Measurements from ENCODE around the gene HIRIP3.

Gene HIRIP3

GRCh38 chr16:29994600-29995323 is 655 bp downstream of the HIRIP3 start:
- TF ChIP-seq, protein P1, sequence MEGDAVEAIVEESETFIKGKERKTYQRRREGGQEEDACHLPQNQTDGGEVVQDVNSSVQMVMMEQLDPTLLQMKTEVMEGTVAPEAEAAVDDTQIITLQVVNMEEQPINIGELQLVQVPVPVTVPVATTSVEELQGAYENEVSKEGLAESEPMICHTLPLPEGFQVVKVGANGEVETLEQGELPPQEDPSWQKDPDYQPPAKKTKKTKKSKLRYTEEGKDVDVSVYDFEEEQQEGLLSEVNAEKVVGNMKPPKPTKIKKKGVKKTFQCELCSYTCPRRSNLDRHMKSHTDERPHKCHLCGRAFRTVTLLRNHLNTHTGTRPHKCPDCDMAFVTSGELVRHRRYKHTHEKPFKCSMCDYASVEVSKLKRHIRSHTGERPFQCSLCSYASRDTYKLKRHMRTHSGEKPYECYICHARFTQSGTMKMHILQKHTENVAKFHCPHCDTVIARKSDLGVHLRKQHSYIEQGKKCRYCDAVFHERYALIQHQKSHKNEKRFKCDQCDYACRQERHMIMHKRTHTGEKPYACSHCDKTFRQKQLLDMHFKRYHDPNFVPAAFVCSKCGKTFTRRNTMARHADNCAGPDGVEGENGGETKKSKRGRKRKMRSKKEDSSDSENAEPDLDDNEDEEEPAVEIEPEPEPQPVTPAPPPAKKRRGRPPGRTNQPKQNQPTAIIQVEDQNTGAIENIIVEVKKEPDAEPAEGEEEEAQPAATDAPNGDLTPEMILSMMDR (conservative IDR thresholded peaks at IDR 0.05; ENCODE audit: low read depth, low read length), result no peak
- peak; percentile 42 for DNase-seq (ENCODE audit: low read depth)

DNA sequence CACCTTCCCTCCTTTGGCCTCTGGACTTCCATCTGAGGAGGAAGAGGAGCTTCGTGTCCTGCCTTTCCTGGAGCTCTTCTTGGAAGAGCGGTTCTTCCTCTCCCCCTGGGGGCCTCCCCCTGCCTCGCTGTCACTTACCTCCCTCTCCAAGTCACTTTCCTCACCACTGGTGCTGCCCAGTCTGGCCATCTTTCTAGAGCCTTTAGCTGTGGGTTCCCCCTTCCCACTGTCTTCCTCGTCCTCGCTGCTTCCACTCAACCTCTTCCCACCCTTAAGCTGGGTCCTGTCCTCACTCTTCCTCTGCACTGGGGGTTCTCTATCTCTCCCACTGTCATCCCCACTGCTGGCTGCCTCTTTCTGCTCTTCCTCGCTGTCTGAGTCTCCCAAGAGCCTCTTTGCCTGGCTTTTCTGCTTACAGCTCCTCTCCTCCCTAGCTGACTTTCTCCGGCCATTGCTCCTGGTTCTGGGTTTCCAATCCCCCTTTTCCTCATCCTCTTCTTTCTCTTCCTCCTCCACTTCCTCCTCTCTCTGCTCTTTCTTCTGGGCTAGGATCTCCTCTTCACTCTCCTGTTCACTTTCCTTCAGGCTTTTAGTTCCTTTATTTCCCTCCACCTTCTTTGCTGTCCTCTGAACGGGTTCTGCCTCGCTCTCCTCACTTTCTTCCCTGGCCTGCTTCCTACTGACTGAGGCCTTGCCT is 1.4 kb downstream of the HIRIP3 start:
- H3K4me3 ChIP-seq (ENCODE audit: low read depth, low read length), result no peak overlapping the region
- no peak for DNase-seq (ENCODE audit: low read depth)
- TF ChIP-seq, protein P1 (conservative IDR thresholded peaks at IDR 0.05; ENCODE audit: low read depth, low read length), result no peak

More at GRCh38 chr16:29994600-29995323, 655 bp downstream of the HIRIP3 start:
- peak overlapping the region; percentile 87 for H3K4me3 ChIP-seq (ENCODE audit: low read depth, low read length)

- no peak for DNase-seq (ENCODE audit: low read depth)
- H3K4me3 ChIP-seq (ENCODE audit: low read depth, low read length), result no peak overlapping the region
- TF ChIP-seq, protein P1 (conservative IDR thresholded peaks at IDR 0.05; ENCODE audit: low read depth, low read length), result no peak
These were observed 2.1 kb downstream of the HIRIP3 start for GRCh38 chr16:29993191-29993902.

- TF ChIP-seq, protein P1 (conservative IDR thresholded peaks at IDR 0.05; ENCODE audit: low read depth, low read length), result no peak
- no peak overlapping the region for H3K4me3 ChIP-seq (ENCODE audit: low read depth, low read length)
- DNase-seq (ENCODE audit: low read depth), result peak; percentile 93
These were observed 3.0 kb downstream of the HIRIP3 start for GRCh38 chr16:29992344-29992967.

DNA sequence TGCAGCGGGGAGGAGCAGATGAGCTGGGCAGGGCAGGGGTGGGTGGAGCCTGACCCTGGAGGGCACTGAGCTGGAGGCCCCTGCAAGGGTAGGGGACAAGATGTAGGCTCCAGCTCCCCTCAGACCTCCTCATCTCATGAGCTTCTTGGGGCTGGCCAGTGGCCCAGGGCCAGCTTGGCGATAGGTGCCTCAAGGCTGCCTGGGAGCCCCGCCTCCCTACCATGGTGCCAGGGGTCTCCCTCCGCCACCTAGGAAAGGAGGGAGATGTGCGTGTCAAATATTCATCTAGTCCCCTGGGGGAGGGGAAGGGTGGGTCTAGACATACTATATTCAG is 3.9 kb downstream of the HIRIP3 start:
- H3K4me3 ChIP-seq (ENCODE audit: low read depth, low read length), result no peak overlapping the region
- no peak for DNase-seq (ENCODE audit: low read depth)
- TF ChIP-seq, protein P1 (conservative IDR thresholded peaks at IDR 0.05; ENCODE audit: low read depth, low read length), result no peak

DNA sequence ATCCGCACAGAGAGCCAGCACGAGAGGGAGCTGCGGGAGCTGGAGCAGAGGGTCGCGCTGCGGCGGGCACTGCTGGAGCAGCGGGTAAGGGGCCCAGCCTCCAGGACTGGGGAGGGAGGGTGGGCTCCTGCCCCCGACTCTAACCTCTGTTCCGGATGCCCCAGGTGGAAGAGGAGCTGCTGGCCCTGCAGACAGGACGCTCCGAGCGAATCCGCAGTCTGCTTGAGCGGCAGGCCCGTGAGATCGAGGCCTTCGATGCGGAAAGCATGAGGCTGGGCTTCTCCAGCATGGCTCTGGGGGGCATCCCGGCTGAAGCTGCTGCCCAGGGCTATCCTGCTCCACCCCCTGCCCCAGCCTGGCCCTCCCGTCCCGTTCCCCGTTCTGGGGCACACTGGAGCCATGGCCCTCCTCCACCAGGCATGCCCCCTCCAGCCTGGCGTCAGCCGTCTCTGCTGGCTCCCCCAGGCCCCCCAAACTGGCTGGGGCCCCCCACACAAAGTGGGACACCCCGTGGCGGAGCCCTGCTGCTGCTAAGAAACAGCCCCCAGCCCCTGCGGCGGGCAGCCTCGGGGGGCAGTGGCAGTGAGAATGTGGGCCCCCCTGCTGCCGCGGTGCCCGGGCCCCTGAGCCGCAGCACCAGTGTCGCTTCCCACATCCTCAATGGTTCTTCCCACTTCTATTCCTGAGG is 4.4 kb downstream of the HIRIP3 start:
- no peak overlapping the region for H3K4me3 ChIP-seq (ENCODE audit: low read depth, low read length)
- TF ChIP-seq, protein P1 (conservative IDR thresholded peaks at IDR 0.05; ENCODE audit: low read depth, low read length), result no peak

More for the DNA sequence above, 4.4 kb downstream of the HIRIP3 start:
- no peak for DNase-seq (ENCODE audit: low read depth)

Data from choroid plexus epithelial cell (primary cell).